ENCODE data around the gene CD247.

GRCh38 chr1:167476061-167476460, 42.3 kb downstream of the CD247 start:
- TF ChIP-seq, protein P1, sequence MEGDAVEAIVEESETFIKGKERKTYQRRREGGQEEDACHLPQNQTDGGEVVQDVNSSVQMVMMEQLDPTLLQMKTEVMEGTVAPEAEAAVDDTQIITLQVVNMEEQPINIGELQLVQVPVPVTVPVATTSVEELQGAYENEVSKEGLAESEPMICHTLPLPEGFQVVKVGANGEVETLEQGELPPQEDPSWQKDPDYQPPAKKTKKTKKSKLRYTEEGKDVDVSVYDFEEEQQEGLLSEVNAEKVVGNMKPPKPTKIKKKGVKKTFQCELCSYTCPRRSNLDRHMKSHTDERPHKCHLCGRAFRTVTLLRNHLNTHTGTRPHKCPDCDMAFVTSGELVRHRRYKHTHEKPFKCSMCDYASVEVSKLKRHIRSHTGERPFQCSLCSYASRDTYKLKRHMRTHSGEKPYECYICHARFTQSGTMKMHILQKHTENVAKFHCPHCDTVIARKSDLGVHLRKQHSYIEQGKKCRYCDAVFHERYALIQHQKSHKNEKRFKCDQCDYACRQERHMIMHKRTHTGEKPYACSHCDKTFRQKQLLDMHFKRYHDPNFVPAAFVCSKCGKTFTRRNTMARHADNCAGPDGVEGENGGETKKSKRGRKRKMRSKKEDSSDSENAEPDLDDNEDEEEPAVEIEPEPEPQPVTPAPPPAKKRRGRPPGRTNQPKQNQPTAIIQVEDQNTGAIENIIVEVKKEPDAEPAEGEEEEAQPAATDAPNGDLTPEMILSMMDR (conservative IDR thresholded peaks at IDR 0.05; ENCODE audit: low read depth, low read length), result no peak
- TF ChIP-seq EZH2 (IDR thresholded peaks at IDR 0.05; ENCODE audit: borderline replicate concordance, low read depth, low read length, poor library complexity, severe bottlenecking), result no peak
